GM18867 (cell line): ENCODE measurements around the gene DMBT1.

Experiments used
- ATAC-seq: cut with Tn5 transposase; IDR thresholded peaks from one replicate; pipeline ENCODE4 v1.9.1; 2021; ENCODE audit warnings: mild to moderate bottlenecking, moderate library complexity; ENCODE audit not compliant: unreplicated experiment

Gene DMBT1

DNA sequence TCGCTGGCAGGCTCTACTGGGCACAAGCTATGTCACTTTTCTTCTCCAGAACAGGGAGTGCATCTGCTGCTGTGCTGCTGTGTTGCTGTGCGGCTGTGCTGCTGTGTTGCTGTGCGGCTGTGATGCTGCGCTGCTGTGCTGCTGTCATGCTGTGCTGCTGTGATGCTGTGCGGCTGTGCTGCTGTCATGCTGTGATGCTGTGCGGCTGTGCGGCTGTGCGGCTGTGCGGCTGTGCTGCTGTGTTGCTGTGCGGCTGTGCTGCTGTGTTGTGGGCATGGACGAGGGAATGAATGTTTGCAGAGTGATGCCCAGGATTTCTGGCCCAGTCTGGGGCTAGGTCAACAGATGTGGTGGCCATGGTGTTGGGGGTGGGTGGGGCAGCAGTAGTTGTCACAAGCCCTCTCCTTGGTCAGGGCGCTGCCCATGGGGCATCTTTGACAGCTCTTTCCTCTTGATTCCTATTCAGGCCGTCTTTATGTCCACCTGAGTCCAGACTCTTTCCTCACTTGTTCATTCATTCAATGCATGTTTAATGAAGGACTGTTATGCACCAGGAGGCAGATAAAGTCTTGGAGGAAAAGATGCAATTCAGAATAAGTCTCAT lies 83.5 kb downstream of the DMBT1 start:
- no peak for ATAC-seq

DNA sequence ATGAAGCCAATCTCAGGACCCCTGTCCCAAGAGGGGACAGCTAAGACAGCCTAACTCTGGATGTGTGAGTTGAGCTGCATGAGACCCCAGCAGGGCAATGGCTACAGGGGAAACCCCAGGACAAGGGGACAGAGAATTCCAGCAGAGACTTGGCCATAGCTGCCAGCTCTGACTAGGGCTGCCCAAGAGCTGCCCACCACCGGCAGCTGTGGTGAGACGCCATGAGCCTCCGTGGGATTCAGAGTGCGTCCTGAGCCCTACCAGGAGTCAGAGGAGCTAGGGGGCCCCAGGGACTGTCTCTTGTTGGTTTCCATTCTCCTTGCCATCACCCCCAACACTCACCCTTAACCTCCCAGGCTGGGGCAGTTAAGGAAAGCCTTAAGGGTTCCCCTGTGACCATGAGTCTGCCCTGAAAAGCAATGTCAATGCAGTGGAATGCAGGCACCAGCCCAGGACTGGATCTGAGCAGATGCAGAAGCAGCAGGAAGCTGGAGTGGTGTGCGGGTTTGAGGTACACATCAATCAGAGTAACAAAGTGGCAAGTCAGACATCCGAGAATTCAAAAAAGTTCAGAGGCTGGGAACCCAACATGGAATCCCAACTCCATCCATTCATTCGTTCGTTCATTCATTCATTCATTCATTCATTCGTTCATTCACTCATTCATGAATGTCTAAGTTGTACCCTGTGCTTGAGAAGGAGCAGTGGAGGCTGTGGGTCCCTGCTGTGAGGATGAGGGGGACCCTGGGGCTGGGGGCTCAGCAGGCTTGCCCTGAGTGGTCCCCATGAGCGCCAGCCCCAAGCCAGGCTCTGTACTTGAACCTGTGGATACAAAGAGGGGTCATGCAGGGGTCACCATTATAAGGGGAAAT lies 86.2 kb downstream of the DMBT1 start:
- no peak for ATAC-seq

DNA sequence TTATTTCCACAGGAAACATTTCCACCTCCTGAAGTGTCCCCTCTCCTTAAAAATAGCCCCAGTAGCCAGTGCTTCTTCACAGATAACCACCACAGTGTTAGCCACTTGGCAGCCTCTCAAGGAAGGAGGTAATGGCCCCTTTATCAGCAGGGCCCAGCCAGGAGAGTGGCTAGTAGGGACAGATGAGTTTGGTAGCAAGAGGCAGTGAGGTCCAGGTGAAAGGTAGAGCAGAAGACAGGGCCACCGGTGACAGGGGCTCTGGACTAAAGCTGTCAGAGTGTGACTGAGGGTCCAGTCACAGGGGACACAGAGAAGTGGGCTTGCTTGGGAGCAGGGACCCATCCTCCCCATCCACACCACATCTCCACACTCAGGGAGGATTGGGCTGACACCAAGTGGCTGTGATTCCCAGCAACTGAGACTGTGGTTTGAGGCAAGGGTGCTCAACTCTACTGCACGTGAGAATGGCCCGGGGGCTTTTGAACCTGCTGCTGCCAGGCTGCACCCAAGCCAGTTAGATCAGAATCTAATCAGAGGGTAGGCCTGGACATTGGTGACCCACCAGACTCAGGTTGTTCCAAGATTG lies 86.9 kb downstream of the DMBT1 start:
- ATAC-seq, result no peak

DNA sequence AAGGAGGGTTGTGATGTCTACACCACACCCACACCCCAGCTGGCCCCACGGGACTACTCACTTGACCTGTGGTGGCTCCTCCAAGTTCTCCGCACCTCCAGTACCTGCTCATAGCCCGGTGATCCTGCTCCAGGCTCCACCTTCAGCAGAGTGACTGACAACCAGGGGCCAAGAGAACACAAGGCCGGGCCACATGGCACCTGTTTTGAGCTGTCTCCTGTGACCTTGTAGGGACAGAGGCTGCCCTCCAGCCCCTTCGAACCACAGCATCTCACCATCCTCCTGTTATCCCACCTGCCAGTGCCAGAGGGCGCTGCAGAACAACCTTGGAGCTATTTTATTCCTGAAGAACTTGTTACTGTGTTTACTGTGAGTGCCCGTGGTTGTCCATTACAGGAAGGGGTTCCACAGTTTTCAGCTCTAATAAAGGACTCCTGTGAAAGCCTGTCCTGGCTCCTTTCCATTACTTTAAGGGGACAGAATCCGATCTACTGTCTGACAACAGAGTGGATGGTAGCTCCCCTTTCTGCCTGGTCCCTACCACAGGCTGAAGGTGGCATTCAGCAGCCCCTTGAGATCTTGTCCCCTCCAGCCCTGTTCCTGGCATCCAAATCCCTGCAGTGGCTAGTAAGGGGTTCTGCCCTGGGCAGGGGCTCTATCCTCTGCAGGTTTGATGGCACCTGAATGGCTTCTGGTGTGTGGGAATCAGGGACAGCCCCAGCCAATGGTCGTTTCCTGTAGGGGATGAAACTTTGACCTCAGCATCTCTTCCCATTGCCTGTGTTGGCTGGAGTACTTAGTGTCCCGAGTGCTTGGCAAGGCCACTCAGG lies 88.3 kb downstream of the DMBT1 start:
- ATAC-seq, result no peak

DNA sequence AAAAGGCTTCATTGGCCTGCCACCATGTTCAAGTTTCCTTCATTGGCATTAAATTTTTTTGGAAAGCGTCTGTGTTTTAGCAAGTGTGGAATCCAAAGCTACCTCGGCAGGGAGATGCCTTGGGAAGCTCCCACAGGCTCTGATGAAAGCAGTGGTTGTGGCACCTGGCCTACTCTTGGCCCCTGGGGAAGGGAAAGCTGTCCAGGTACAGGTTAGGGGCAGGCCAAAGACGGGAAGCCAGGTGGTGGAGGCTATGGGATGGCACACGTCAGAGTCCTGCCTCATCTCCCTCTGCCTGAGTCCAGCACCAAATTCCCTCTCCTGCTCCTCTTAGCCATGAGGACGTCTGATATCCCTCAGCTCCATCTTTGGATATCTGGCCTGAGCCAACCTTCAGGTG lies 89.3 kb downstream of the DMBT1 start:
- ATAC-seq, result no peak

DNA sequence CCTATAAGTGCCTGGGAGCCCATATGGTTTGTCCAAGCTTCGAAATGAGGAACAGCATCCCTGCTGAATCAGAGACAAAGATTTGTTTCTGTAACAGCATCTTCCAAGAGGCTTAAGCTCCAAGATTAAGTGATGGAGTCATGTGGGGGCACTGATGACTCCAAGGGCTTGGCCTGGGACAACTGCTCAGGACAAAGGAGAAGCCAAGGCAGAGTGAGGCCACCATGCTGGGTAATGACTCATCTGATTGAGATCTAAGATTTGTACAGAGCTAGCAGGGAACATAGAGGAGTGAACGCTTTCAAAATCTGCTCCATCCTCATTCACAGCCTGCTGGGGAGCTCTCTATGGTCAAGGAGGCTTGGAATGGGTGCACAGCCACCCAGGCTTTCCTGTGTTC lies 89.8 kb downstream of the DMBT1 start:
- no peak for ATAC-seq

DNA sequence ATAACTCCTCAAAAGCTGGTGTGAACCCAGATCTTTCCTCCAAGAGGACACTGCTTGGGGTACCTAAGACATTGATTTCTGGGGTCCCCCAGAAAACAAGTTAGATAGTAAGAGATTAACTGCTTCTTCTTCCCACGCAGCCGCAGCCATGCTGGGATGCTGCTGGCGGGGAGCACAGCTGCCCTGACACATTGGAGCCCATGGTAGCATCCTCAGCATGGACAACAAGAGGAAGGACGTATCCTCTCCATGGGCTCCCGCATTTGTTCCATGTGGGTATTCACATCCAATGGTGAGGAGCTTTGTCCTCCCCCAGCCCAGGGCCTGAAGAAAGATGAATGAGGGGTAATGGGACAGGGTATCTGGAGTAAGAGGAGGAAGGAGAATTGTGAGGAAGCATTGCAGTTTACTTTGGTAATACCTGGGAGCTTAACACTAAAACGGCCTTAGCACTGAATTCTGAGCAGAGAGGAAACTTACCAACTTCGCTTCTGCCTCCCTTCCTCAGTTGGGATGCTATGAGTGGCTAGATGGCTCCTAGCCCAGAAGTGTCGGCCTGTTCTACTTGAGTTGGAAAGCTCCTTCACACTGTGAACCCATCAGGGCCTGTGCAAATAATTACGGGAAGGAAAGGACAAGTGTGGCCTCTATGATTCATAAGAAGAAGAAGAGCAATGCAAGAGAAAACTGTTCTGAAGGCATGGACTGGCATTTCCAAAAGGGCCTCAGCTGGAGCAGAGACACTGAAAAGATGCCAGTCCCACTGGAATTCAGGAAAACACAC lies 95.2 kb downstream of the DMBT1 start:
- ATAC-seq, result no peak

DNA sequence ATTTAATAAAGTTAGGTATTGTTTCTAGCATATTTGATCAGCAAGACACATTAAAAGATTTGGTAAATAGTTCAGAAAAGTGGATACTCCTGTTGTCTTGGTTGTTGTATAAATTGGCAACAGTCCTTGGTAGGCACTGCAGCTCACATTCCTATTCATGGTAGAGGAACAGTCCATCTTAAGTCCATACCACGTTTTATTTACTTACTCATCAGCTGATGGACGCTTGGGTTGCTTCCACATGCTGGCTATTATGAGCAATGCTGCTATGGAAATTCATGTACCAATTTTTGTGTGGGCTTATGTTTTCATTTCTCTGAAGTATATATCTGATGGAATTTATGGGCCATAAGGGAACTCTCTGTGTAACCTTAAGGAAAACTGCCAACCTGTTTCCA lies 95.8 kb downstream of the DMBT1 start:
- no peak for ATAC-seq

DNA sequence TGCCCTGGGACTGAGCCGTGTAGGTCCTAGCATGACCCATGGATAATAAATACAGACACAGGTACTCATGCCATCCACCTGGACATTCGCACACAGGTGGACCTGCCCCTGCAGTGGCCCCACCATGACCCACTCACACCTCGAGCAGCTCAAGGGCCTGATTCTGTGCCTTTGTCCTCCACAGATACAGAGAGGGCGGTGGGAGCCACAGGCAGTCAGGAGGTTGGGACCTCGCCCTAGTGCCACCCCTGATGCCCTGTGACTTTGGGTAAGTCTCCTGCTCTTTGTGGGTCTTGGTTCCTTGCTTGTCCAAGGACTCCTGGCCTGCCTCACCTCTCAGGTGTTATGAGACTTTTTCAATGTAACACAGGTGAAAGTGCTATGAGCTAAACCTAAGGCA lies 96.2 kb downstream of the DMBT1 start:
- ATAC-seq, result no peak

DNA sequence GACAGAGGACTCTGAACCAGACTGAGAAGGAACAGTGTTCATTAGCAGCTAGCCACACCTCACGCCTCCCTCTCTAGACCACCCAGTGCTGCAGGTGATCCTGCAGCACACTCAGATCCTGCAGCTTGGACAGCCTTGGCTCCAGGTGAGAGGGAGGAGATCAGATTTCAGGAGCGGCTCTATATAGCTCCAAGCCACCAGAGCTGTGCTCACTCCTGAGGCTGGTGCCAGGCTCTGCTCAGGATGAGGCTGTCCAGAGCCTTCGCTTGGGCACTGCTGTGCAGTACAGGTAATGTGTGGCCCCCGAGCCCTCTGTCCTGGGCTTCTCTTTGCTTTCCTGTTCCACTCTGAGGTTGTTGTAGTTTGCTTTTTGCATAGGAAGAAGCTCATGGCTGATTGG lies 96.7 kb downstream of the DMBT1 start:
- ATAC-seq, result no peak

DNA sequence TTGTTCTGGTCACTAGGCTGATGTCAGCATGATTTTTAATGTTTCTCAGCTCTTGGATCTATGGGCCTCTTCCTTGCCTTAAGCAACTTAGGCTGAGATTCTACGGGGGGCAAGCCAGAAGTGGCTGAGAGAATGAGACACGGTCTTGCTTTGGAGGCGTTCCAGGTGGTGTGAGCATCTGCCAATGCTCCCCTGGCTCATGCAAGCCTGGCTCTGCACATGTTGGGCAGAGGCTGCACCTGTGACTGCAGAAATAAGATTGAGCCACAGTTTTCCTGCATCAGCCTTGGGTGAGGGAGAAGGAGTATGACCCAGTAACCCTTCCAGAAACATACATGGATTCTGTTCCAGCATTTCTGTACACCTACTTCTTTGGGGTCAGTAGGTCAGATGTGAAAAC lies 97.2 kb downstream of the DMBT1 start:
- ATAC-seq, result no peak

DNA sequence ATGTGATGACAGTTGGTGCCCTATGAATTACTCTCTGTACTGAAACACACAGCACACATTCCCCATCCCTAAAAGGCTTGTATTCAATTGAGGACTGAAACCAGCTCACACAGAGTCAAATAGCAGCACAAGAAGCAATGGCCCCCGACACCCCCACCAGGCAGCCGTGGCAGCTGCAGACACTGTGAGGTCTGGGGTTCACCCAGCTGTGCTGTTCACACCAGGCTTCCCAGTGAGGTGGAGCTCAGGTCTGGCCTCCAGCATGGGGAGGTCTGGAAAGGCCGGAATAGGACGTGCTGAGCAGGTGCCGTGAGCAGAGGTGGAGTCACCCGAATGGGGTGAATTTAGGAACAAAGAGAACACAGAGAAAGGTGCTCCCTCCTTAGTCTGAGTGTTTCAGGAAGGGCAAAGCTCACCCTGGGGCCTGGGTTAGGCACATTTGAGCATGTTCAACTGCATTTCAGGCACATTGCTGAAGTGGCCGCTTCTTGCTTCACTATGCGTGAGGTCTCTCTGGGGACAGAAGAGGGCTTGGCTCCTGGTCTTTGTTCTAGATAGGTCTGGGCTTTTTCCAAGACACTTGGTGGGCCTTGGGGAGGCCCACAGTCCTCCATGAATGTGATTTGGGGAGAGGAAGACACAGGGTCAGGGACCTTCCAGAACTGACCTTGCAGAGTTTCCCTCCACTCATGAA lies 97.9 kb downstream of the DMBT1 start:
- ATAC-seq, result no peak

DNA sequence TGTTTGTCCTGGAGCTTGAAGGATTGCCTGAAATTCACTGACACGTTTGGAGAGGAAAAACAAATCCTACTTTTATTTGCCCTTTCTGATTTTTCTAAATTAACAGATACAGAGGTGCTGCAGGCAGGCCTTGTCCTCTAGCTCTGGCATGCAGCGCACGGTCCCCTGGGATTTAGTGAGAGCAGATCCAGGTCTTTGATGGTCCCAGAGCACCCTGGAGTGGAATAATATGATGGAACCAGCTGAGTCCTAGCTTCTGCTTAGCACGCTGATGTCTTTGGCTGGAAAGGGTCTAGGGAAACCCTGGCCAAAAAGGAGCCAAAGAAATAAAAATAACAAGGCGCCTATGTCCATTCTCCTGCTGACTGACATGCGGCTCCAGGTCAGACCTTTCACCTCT lies 98.6 kb downstream of the DMBT1 start:
- no peak for ATAC-seq

DNA sequence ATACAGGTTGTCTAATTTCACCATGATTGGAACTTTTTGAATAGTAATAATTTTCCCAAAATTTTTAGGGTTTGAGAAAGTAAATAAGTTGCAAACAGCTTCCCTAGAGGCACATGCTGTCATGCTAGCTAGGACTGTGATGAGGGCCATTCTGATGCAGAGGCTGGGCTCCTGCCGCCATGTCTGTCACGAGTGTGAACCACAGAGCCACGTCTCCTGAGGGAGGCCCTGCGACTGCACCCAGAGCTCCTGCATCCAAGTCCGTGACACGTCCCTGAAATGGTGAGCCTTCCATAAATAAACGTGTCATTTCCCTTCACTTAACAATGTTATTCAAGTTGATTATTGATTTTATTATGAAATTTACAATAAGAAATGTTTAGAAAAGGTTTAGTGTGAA lies 99.1 kb downstream of the DMBT1 start:
- ATAC-seq, result no peak

DNA sequence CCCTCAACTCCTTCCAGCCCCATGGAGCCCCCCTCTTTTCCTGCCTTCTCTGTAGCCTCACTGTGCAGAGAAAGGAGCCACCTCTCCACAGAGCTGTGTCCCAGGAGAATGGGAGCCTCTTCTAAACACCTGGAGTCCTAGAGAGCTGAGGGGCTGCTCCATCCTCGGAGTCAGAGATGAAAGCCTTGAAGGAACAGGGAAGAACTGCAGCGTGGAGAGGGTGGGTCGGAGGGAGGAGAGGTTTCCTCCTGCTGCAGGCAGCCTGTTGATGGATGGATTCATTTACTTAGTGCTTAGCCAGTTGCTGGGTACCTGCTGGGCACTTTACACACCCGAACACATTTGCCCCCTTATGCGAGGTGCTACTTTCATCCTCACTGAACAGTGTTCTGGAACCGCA lies 100.1 kb downstream of the DMBT1 start:
- ATAC-seq, result no peak

DNA sequence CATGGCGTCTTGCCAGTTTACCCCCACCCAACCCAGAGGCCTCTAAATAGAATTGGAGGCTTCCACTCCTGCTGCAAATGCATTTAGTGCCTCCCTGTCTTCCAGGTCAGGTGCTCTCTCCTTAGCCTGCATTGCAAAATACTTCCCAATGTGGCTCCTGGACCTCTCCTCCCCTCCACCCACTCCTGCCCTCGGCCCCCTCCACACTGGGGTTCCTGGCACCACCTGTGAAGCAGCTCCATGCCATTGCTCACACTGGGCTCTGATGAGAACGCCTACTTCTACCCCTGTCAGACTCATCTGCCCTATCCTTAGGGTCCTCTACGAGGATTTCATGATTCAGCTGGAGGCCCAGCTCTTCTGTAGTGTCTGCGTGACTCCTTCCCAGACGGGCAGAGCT lies 101.7 kb downstream of the DMBT1 start:
- no peak for ATAC-seq

DNA sequence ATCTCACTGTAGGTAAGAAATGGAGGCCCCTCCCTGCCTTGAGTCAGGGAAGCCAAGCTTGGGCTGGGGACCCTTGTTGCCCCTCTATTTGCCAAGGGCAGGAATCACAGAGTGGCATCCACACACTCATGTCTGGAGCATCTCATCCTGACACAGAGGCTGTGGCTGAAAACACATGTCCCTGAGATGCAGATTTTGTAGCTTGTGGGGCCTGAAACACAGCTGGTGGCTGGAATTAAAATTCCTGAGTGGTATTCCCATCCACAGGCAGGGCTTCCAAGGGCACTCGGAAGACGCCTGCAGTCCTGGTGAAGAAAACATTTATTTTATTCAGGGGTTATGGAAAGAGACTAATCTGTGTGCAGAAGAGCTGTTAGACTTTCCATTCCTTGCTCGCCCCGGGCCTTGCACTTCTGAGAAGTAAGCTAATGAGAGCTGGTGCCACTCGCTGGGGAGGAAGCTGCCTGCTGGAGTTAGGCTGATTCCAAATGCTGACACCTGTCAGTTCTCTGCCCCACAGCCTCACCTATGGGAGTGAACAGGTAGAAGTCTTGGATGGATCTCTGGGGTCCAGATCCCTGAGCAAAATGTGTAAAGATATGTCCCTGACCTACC lies 103.1 kb downstream of the DMBT1 start:
- no peak for ATAC-seq

DNA sequence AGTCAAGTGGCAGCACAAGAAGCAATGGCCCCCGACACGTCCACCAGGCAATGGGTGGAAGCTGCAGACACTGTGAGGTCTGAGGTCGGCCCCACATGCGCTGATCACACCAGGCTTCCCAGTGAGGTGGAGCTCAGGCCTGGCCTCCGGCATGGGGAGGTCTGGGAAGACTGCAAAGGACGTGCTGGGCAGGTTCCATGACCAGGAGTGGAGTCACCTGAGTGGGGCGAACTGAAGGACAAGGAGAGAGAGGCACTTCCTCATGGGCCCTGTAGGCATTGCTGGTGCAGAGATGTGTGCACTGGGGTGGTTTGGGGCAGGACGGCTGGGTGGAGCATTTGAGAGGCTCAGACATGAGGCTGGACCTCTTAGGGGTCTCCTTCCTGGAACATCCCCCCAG lies 103.9 kb downstream of the DMBT1 start:
- no peak for ATAC-seq

DNA sequence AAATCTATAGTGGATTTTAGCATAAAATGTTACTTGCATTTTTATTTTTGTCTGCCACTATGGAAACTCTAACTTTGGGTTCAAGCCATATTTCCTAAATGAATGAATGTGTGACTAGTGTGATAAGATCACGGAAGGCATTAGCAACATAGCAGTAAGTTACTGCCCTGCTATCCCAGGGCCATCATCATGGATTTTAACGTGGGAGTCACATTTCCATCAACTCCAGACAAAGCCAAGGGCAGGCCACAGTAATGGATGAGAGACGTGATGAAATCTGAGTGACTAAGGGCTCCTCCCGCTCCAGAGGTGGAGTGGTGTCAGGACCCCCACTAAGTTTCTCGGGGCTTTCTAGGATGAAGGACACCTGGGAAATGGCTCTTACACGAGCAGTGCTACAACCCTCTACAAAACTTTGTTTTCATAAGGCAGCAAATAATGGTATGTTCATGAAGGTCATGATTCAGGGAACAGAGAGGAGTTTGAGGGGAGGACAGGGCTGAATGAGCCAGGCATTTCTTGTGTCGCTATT lies 104.8 kb downstream of the DMBT1 start:
- ATAC-seq, result no peak
